Measurements from ENCODE around the gene DGKD.

DGKD gene

GRCh38 chr2:233464531-233465240, 110.4 kb downstream of the DGKD start:
- no peak for DNase-seq

GRCh38 chr2:233466991-233467603, 112.8 kb downstream of the DGKD start:
- no peak for DNase-seq

- no peak for DNase-seq
Observed at GRCh38 chr2:233468047-233468740, 113.9 kb downstream of the DGKD start.

- no peak for DNase-seq
Observed at GRCh38 chr2:233468741-233469110, 114.4 kb downstream of the DGKD start.

- DNase-seq, result no peak
Observed at GRCh38 chr2:233469261-233470010, 115.1 kb downstream of the DGKD start.

GRCh38 chr2:233470011-233470687, 115.9 kb downstream of the DGKD start:
- DNase-seq, result no peak

- DNase-seq, result no peak
Observed at GRCh38 chr2:233470839-233471238, 116.5 kb downstream of the DGKD start.

- no peak for DNase-seq
Observed at GRCh38 chr2:233471291-233472035, 117.2 kb downstream of the DGKD start.

- no peak for DNase-seq
Observed at GRCh38 chr2:233473386-233473791, 119.1 kb downstream of the DGKD start.

GRCh38 chr2:233473878-233474277, 119.6 kb downstream of the DGKD start:
- no peak for DNase-seq

- DNase-seq, result no peak
Observed at GRCh38 chr2:233474308-233475160, 120.2 kb downstream of the DGKD start.

- no peak for DNase-seq
Observed at GRCh38 chr2:233476063-233476410, 121.7 kb downstream of the DGKD start.

- no peak for DNase-seq
Observed at GRCh38 chr2:233476651-233477547, 122.6 kb downstream of the DGKD start.

- DNase-seq, result no peak
Observed at GRCh38 chr2:233477548-233478433, 123.5 kb downstream of the DGKD start.

- DNase-seq, result no peak
Observed at GRCh38 chr2:233479616-233480489, 125.6 kb downstream of the DGKD start.

GRCh38 chr2:233480490-233481202, 126.4 kb downstream of the DGKD start:
- DNase-seq, result no peak
